Upper lobe of right lung (tissue), 1 donor: Measurements from ENCODE around the gene TTC34. TPM values are rescaled to one million over a fixed set of nuclear protein-coding genes. Genes with fewer than 3 reads are reported as not detected.

ENCODE experiments used
- ATAC-seq: fragments of 200-7000 bp; cut with Tn5 transposase; one replicate; pipeline ENCODE4 v1.9.1; 2020; ENCODE audit warnings: mild to moderate bottlenecking, moderate library complexity
- DNase-seq: peaks from one replicate; pipeline ENCODE4 v3.0.0-alpha.2; 2020
- H3K27ac ChIP-seq: fragments of 200-600 bp; one replicate; pipeline ENCODE4 v1.8.0; 2022
- H3K27me3 ChIP-seq: fragments of 200-600 bp; one replicate; pipeline ENCODE4 v1.8.0; 2022; ENCODE audit warnings: mild to moderate bottlenecking
- H3K36me3 ChIP-seq: fragments of 200-600 bp; one replicate; pipeline ENCODE4 v1.8.0; 2022
- H3K4me1 ChIP-seq: fragments of 200-600 bp; one replicate; pipeline ENCODE4 v1.8.0; 2022
- H3K4me3 ChIP-seq: fragments of 200-600 bp; one replicate; pipeline ENCODE4 v1.8.0; 2022; ENCODE audit warnings: mild to moderate bottlenecking
- H3K9me3 ChIP-seq: fragments of 200-600 bp; one replicate; pipeline ENCODE4 v1.8.0; 2022
- CTCF ChIP-seq: fragments of 200-600 bp; IDR thresholded peaks from one replicate; pipeline ENCODE4 v1.8.0; 2022; ENCODE audit warnings: antibody characterized with exemption
- intact Hi-C: fragments of 100-400 bp; cut with DNase I; formaldehyde crosslinking; loops from one replicate; pipeline ENCODE4 v1.11.0; 2022
- total RNA-seq: library from RNA; stranded (reverse); fragmentation: NEBNext Ultra II Directional; extraction: Animal tissue kit (Norgen Biotek cat#: 25700); gene quantifications from one replicate; pipeline ENCODE4 v1.2.1, GENCODE V29; 2021
- donor health status: DM: no; HTN: yes; CAD: no; lungs with severe emphysema.

TTC34 gene
- total RNA-seq, 1 donor from 2014 or later = 1.3 TPM

DNA sequence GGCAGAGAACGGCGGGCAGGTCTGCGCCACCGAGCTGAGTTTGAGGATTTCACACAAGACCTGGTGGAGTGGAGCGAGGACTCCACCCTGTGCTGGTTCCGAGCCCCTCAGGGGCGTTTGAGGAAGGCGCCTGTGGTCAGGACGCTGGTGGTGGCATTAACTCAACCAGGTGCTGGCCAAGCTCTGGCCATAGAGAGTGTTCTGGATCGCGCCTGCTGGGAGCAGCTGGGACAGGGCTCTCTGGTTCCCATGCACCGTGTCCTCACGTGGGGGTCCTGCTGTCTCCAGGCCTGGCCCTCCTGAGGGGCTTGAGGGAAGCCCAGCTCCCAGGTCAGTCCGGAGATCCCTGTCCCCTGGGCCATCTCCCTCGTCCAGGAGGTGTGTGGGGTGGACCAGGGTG, 24.8 kb upstream of the TTC34 start:
- TF ChIP-seq CTCF = no peak
- Histone ChIP-seq H3K9me3 (no peaks in the 10 kb centered on the region), H3K27me3 (peaks cover 13% of the 10 kb centered on the region), H3K36me3 (no peaks in the 10 kb centered on the region), H3K4me1 (peaks cover 4% of the 10 kb centered on the region), H3K4me3 (no peak overlapping the region), H3K27ac (no peak overlapping the region)
- ATAC-seq = no peak
- intact Hi-C loops = no loop called here
- no peak for DNase-seq

DNA sequence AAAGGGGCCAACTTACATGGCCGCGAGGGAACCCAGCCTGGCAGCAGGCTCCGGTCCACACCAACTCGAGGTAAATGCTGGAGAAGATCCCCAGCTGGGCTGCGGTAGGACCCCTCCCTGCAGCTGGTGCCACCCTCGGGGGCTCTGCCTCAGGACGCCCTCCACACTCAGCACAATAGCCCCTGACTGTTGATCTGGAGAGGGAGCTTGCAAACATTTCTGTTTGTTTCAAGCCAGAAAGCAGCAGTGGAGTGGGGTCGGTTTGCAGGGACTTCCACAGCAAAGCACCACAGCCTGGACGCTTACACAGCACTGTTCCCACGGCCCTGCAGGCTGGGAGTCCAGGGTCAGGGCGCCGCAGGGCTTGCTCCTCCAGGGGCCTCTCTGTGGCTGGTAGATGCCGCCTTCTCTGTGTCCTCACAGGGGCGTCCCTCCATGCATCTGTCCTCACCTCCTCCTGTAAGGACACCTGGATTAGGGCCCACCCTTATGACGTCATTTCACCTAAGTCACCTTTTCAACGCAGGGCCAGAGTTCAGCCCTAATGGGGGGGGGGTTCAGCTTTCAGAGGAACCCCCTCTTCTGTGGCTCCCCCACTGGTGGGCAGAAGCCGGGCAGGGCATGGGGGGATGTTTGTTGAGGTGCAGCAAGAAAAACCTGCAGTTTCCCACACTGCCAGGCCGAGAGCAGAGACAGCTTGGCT, 24.1 kb upstream of the TTC34 start:
- H3K27me3 ChIP-seq = peaks cover 7% of the 10 kb centered on the region
- no peaks in the 10 kb centered on the region for H3K9me3 ChIP-seq
- no peak for TF ChIP-seq CTCF
- intact Hi-C loops = no loop called here
- peaks cover 4% of the 10 kb centered on the region for H3K4me1 ChIP-seq
- ATAC-seq = no peak
- H3K4me3 ChIP-seq = no peak overlapping the region
- H3K27ac ChIP-seq = no peak overlapping the region
- no peak for DNase-seq
- H3K36me3 ChIP-seq = no peaks in the 10 kb centered on the region

- Histone ChIP-seq H3K27me3 (peaks cover 6% of the 10 kb centered on the region), H3K4me1 (peaks cover 4% of the 10 kb centered on the region), H3K4me3 (no peak overlapping the region), H3K27ac (no peak overlapping the region), H3K9me3 (no peaks in the 10 kb centered on the region), H3K36me3 (no peaks in the 10 kb centered on the region)
- intact Hi-C loops = no loop called here
- DNase-seq (no peak), ATAC-seq (no peak)
- TF ChIP-seq CTCF = no peak
These were observed 23.5 kb upstream of the TTC34 start for GRCh38 chr1:2824999-2825398.

DNA sequence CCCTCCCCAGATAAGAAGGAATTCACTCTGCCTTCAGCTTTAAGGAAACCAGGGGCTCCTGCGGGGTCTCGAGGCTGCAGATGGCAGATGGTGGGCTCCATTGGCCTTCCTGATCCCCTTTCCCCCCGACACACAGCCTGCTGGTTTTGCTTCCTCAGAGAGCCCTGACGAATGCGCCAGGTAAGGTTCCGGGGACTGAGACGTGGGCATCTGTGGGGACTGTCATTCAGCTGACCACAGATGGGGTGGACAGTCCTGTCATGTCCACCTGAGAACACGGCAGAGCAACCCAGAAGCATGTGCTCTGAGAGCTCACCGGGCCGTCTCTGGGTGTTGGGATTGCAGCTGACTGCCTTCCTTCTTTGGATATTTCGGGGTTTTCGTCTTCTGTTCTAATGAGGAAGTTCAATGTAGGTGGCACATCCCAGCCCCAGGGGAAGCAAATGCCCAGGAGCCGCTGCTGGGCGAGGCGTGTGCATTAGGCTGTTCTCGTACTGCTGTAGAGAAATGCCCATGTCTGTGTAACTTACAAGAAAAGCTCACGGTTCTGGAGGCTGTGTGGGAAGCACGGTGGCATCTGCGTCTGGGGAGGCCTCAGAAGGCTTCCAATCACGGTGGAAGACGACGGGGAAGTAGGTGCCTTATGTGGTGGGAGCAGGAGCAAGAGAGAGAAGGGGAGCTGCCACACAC, 22.6 kb upstream of the TTC34 start:
- ATAC-seq (no peak), DNase-seq (no peak)
- no peak overlapping the region for H3K4me3 ChIP-seq
- TF ChIP-seq CTCF = no peak
- H3K4me1 ChIP-seq = peaks cover 4% of the 10 kb centered on the region
- intact Hi-C loops = no loop called here
- no peak overlapping the region for H3K27ac ChIP-seq
- no peaks in the 10 kb centered on the region for H3K9me3 ChIP-seq
- no peaks in the 10 kb centered on the region for H3K36me3 ChIP-seq
- H3K27me3 ChIP-seq = peaks cover 6% of the 10 kb centered on the region

DNA sequence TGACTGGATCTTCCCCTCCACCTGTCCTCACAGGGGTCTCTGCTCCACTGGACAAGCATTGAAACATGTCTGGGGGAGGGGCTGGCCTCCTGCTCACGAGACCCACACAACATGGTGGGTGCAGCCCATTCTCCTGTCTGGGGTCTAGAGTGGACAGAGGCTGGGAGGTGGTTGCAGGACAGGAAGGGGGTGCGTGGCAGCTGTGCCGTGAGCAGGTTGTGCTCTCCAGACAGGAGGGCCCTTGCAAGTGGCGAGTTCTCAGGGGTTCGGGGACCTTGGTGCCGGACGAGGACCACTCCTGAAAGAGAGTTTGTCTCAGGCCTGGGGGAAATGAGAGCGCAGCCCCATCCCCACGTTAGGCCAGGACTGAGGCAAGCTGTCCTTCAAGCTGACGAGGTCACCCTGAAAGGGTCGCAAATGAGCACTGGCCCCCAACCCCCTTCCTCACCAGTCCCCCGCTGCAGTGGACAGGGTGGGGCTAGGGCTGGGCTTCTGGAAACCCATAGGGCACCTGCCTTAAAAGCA, 21.2 kb upstream of the TTC34 start:
- no peak overlapping the region for H3K4me3 ChIP-seq
- peaks cover 4% of the 10 kb centered on the region for H3K4me1 ChIP-seq
- H3K27ac ChIP-seq = no peak overlapping the region
- H3K9me3 ChIP-seq = no peaks in the 10 kb centered on the region
- peaks cover 6% of the 10 kb centered on the region for H3K27me3 ChIP-seq
- ATAC-seq (no peak), DNase-seq (no peak)
- no peaks in the 10 kb centered on the region for H3K36me3 ChIP-seq
- intact Hi-C loops = no loop called here
- TF ChIP-seq CTCF = no peak
